Measurements from ENCODE around the gene HHAT.
"Not testable (repeated sequence)": the region's sequence is repeated elsewhere in the genome, so short reads cannot be mapped to it uniquely, and the experiment has no call there.

HHAT gene

GRCh38 chr1:210315529-210315928 is 13.2 kb upstream of the HHAT start:
- DNase-seq, result no peak

- DNase-seq, result no peak
Measured at GRCh38 chr1:210321131-210321530, 7.6 kb upstream of the HHAT start.

- no peak for DNase-seq
Measured at GRCh38 chr1:210321552-210321951, 7.2 kb upstream of the HHAT start.

- no peak for DNase-seq
Measured at GRCh38 chr1:210323957-210324356, 4.7 kb upstream of the HHAT start.

GRCh38 chr1:210325026-210325670 is 3.6 kb upstream of the HHAT start:
- DNase-seq, result no peak

- DNase-seq, result no peak
Measured at GRCh38 chr1:210328032-210328745, 513 bp upstream of the HHAT start.

GRCh38 chr1:210330279-210330866 is 1.7 kb downstream of the HHAT start:
- DNase-seq, result no peak

- no peak for DNase-seq
Measured at GRCh38 chr1:210332233-210332632, 3.5 kb downstream of the HHAT start.

GRCh38 chr1:210332719-210333398 is 4.2 kb downstream of the HHAT start:
- DNase-seq, result peak in 1 of 6 experiments; percentile 16

- no peak for DNase-seq
Measured at GRCh38 chr1:210335001-210335400, 6.3 kb downstream of the HHAT start.

- no peak for DNase-seq
Measured at GRCh38 chr1:210336362-210336761, 7.7 kb downstream of the HHAT start.

- DNase-seq, result no peak
Measured at GRCh38 chr1:210339500-210339899, 10.8 kb downstream of the HHAT start.

GRCh38 chr1:210340311-210340710 is 11.6 kb downstream of the HHAT start:
- DNase-seq, result no peak

- DNase-seq, result peak in 1 of 6 experiments; percentile 4
Measured at GRCh38 chr1:210340841-210341240, 12.1 kb downstream of the HHAT start.

GRCh38 chr1:210342986-210343780 is 14.5 kb downstream of the HHAT start:
- DNase-seq, result no peak

- DNase-seq, result no peak
Measured at GRCh38 chr1:210344706-210345105, 16.0 kb downstream of the HHAT start.

- no peak for DNase-seq
Measured at GRCh38 chr1:210347112-210347511, 18.4 kb downstream of the HHAT start.

- DNase-seq, result no peak
Measured at GRCh38 chr1:210351496-210351895, 22.8 kb downstream of the HHAT start.

GRCh38 chr1:210352575-210352974 is 23.9 kb downstream of the HHAT start:
- no peak for DNase-seq

- not testable (repeated sequence) for DNase-seq
Measured at GRCh38 chr1:210354305-210354704, 25.6 kb downstream of the HHAT start.

- no peak for DNase-seq
Measured at GRCh38 chr1:210358626-210359025, 29.9 kb downstream of the HHAT start.

GRCh38 chr1:210359255-210359654 is 30.6 kb downstream of the HHAT start:
- DNase-seq, result no peak

Measured in stimulated activated naive CD4-positive, alpha-beta T cell (primary cell).